Heart left ventricle (tissue), 13 donors: Measurements from ENCODE around the gene KCNMA1.

Source experiments
- CTCF ChIP-seq, 12 donors: fragments of 200-600 bp; sonication (generic) in 4 of 12; IDR thresholded peaks; one replicate each; pipeline versions ENCODE4 v1.5.0 to v1.8.0; 2018 to 2022; ENCODE audit warnings: antibody characterized with exemption in 12 of 12, mild to moderate bottlenecking in 5 of 12
- POLR2A ChIP-seq, 2 donors: fragments of 450-650 bp; IDR thresholded peaks; one replicate each; pipeline ENCODE4 v1.6.1; 2017; ENCODE audit warnings: antibody characterized with exemption in 2 of 2, mild to moderate bottlenecking in 2 of 2, moderate library complexity in 2 of 2
- donor health status: ischemic (EF 13 %, LVEDD 7.1; RV severe dilation, severe dysfunction).
- donor health status: DM: no; HTN: yes; CAD: no.
- donor health status: DM: no; HTN: no; CAD: no.
- donor health status: ischemic (EF 25% LVEDD 6.9; RV normal size, moderate dysfunction).
- donor health status: ischemic (EF 25% LVEDD 5.7; RV mildly dilated, moderate dysfunction).
- donor health status: ischemic (EF 35%, LVEDD 5.7; RV mildly dilated, moderate dysfunction).
- donor health status: nonischemic (EF 11% LVEDD 7.7; RV severe dilation, severe dysfunction).
- donor health status: DM: yes; HTN: yes; CAD: no.
- donor health status: PGD.
- donor health status: ischemic (EF 29% LVEDD 5.4; RV normal size, mild dysfunction).
- donor health status: nonischemic (EF 23%, LVEDD 6.1; RV moderate dilation, normal function).

DNA sequence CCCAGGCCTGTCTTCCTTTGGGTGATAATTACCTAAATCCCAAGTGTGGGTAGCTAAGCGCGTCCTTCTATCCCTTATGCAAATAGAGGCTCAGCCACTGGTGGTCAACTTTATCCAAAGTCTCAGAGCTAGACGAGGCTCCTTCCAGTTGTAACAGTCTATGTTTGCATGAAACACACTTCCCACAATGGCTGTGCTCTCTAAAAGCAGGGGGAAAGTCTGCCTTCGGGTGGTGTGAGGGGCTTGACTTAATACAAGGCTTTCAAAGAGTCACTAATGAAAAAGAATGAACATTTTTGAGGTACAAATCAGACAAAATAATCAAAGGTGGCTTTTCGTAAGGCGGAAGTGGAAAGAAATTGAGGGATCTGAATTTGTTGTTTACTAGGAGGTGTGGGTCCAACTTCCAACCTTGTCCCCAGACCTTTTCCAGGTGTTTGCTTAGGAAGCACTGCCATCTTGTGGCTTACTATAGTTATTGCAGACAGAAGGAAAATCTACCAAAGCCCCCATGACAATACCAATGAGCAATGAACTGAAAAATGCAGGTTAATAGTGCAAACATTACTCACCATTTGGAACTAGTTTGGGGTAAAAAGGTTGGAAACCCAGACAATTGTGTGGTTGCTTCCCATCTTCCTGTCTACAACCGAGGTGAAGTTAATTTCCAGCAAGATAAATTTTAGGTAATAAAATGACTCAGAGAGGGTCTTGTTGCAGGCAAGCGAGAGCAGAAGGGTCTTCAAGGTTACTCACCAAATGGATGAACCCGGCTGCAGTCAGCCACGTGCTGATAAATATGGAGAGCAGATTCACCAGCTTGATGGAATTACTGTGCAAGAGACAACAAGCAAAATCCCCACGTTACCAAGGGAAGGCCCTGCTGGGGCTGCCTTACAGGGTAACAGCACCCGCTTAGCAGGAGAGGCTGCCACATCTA is 525.7 kb downstream of the KCNMA1 start:
- TF ChIP-seq CTCF (IDR thresholded peaks at IDR 0.05) (peak; percentile 64 to 86 (median 79)), POLR2A (IDR thresholded peaks at IDR 0.05) (no peak)
